ENCODE results near the gene LYZL1.
"Not testable (repeated sequence)": the region's sequence is repeated elsewhere in the genome, so short reads cannot be mapped to it uniquely, and the experiment has no call there.

Gene LYZL1

GRCh38 chr10:29288906-29289305 lies at the start of gene LYZL1:
TSS of gene LYZL1 (plus strand) at chr10:29289070. CDS start at chr10:29291868, 2,798 bp downstream.
- DNase-seq: not testable (repeated sequence)

- DNase-seq: no peak
Observed at GRCh38 chr10:29239569-29240472, 49.0 kb upstream of the LYZL1 start.

GRCh38 chr10:29240986-29241660 lies 47.7 kb upstream of the LYZL1 start:
- DNase-seq: no peak

- no peak for DNase-seq
Observed at GRCh38 chr10:29241925-29242324, 46.9 kb upstream of the LYZL1 start.

- DNase-seq: no peak
Observed at GRCh38 chr10:29243066-29243465, 45.8 kb upstream of the LYZL1 start.

- DNase-seq: no peak
Observed at GRCh38 chr10:29243750-29244149, 45.1 kb upstream of the LYZL1 start.

GRCh38 chr10:29244978-29245377 lies 43.9 kb upstream of the LYZL1 start:
- no peak for DNase-seq

- DNase-seq: no peak
Observed at GRCh38 chr10:29245476-29245875, 43.4 kb upstream of the LYZL1 start.

- DNase-seq: no peak
Observed at GRCh38 chr10:29246449-29246848, 42.4 kb upstream of the LYZL1 start.

GRCh38 chr10:29248158-29248557 lies 40.7 kb upstream of the LYZL1 start:
- no peak for DNase-seq

- no peak for DNase-seq
Observed at GRCh38 chr10:29249018-29249417, 39.9 kb upstream of the LYZL1 start.

- DNase-seq: no peak
Observed at GRCh38 chr10:29250066-29250465, 38.8 kb upstream of the LYZL1 start.

- DNase-seq: no peak
Observed at GRCh38 chr10:29252811-29253689, 35.8 kb upstream of the LYZL1 start.

- no peak for DNase-seq
Observed at GRCh38 chr10:29253690-29254029, 35.2 kb upstream of the LYZL1 start.

- DNase-seq: no peak
Observed at GRCh38 chr10:29254123-29255046, 34.5 kb upstream of the LYZL1 start.

- DNase-seq: no peak
Observed at GRCh38 chr10:29255104-29255503, 33.8 kb upstream of the LYZL1 start.

- DNase-seq: no peak
Observed at GRCh38 chr10:29256019-29256418, 32.9 kb upstream of the LYZL1 start.

GRCh38 chr10:29256586-29256985 lies 32.3 kb upstream of the LYZL1 start:
- no peak for DNase-seq

- no peak for DNase-seq
Observed at GRCh38 chr10:29257106-29257783, 31.6 kb upstream of the LYZL1 start.

- DNase-seq: no peak
Observed at GRCh38 chr10:29257784-29258135, 31.1 kb upstream of the LYZL1 start.

- no peak for DNase-seq
Observed at GRCh38 chr10:29259498-29259897, 29.4 kb upstream of the LYZL1 start.

GRCh38 chr10:29263506-29263905 lies 25.4 kb upstream of the LYZL1 start:
- DNase-seq: no peak
